Left lobe of liver (tissue), 2 donors: Measurements from ENCODE around the gene FXR2. TPM values are rescaled to one million over a fixed set of nuclear protein-coding genes. Genes with fewer than 3 reads are reported as not detected.
"Not testable (repeated sequence)": the region's sequence is repeated elsewhere in the genome, so short reads cannot be mapped to it uniquely, and the experiment has no call there.

Source experiments
- ATAC-seq: fragments of 200-7000 bp; cut with Tn5 transposase; one replicate; pipeline ENCODE4 v1.9.1; 2020; ENCODE audit warnings: mild to moderate bottlenecking, moderate library complexity
- DNase-seq: peaks from one replicate; pipeline ENCODE4 v3.0.0-alpha.2; 2020; ENCODE audit warnings: low spot score
- total RNA-seq: library from RNA; stranded (reverse); gene quantifications from one replicate; pipeline ENCODE4 v1.2.1, GENCODE V29; 2021
- donor health status: DM: no; HTN: no; CAD: no; lungs with moderate emphysema.
- donor health status: DM: no; HTN: yes; CAD: no.

The FXR2 gene
- total RNA-seq, 1 donor from 2014 or later, result 19.0 TPM

DNA sequence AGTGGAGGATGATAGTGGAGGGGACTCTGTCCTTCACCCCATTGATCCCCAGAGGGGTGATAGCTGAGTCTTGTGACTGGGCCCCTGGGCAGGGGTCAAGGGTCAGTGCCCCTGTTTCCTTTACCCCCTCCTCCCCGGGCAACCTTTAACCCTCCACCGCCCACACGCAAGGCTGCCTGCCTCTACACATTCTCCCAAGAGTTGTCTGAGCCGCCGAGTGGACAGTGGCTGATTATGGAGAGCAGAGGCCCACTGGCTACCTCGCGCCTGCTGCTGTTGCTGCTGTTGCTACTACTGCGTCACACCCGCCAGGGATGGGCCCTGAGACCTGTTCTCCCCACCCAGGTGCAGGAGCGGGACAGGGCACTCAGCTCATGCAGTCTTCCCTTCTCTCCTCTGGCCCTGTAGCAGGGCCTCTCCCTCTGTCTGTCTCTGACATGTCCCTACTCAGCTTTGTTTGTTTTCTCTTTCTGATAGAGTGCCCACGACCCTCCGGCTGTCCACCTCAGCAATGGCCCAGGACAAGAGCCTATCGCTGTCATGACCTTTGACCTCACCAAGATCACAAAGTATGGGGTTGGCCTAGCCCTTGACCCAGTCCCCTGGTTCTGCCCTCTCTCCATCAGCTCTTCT, 15.4 kb upstream of the FXR2 start, which contains the start of gene SHBG:
TSS of gene SHBG (plus strand) at position 197 of the 633 bp plus-strand sequence. CDS start at position 235, 38 bp downstream.
- DNase-seq, result no peak
- ATAC-seq, result no peak

DNA sequence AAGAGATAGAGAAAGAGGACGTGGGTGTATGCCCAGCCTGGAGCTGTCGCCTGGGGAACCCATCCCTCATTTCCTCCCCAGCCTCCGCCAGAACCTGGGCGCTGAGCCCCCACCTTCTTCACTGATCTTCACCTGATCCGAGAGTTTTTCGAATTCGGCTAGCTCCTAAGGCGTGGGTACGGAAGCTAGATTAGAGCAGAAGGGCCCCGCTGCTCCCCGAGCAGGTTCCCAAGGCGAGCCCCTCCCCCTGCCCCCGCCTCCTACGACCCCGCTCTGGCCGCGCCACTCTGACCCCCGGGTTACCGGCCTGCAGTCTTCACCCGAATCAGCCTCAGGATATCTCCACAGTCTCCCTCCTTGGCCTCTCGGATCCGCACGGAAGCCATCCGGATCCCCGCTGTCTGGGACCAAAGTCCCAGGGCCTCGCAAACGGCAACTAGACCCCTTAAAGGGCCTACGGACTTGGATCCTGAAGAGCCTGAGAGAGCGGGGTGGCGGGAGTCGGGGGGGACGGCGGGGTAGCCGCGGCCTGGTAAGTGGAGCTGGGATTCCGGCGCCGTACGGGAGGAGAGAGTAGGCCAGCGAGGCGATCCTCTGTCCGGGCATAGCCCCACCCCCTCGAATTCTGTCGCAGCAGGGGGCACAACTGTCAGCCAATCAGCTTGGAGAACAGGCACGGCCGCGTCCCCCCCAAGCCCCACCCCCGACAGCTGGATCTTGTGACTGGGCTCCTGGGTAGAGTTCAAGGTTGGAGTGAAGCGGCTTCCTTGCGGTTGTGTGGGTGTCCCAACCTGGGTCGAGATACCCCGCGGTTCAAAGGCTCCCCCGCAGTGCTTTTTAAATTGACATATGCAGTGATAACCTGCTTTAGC, 12.8 kb upstream of the FXR2 start, which contains the start of gene SAT2:
TSS of gene SAT2 (minus strand) at position 572 of the 872 bp plus-strand sequence. CDS start at position 386, 186 bp downstream.
- peak; percentile 97 for DNase-seq
- peak; percentile 84 for ATAC-seq

DNA sequence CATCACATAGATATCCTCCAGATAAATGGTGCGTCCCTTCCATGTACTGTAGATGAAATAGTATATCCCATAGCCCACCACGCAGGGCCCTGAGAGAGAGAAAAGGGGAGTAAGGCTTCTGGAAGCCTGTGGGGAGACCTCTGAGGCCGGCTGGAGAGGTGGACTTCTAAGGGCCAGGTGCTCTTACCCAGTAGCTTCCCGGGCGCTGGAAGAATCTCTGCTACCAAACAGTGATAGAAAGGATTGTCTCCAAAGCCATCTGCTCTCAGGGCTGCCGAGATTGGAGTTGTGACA, 12.2 kb upstream of the FXR2 start:
- DNase-seq (no peak), ATAC-seq (no peak)

DNA sequence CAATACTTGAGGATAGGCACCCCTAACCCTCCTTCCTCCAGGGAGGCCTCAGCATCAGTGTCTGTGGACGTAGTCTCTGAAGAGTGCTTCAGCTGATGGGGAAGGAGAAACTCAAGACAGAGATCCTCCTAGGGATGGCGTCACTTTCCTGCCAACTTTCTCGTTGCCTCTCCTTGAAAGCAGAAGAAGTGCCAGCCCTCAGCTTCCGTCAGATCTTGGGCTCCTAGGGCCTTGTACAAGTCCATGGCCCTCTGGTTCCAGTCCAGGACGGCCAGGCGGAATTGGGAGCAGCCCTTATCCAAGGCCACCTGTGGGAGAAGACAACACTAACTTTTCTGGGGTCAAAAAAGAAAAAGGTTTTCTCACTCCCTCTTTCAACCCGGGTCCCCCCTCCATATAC, 11.6 kb upstream of the FXR2 start:
- DNase-seq, result no peak
- ATAC-seq, result peak; percentile 6

DNA sequence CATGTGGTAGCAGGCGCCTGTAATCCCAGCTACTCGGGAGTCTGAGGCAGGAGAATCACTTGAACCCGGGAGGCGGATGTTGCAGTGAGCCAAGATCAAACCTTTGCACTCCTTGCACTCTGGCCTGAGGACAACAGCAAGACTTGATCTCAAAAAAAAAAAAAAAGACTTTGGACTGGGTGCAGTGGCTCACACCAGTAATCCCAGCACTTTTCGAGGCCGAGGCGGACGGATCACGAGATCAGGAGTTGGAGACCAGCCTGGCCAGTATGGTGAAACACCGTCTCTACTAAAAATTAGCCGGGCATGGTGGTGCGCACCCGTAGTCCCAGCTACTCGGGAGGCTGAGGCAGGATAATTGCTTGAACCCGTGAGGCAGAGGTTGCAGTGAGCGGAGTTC, 11.1 kb upstream of the FXR2 start:
- ATAC-seq, result not testable (repeated sequence)
- peak; percentile 67 for DNase-seq

DNA sequence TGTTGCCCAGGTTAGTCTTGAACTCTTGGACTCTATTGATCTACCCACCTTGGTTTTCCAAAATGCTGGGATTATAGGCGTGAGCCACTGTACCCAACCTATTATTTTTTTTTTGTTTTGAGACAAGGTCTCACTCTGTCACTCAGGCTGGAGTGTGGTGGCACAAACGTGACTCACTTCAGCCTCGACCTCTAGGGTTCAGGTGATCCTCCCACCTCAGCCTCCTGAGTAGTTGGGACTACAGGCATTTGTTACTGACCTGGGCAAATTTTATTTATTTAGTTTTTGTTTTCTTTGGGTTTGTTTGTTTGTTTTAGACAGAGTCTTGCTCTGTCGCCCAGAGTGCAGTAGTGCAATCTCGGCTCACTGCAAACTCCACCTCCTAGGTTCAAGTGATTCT, 9.0 kb upstream of the FXR2 start:
- ATAC-seq (peak; percentile 3), DNase-seq (no peak)

DNA sequence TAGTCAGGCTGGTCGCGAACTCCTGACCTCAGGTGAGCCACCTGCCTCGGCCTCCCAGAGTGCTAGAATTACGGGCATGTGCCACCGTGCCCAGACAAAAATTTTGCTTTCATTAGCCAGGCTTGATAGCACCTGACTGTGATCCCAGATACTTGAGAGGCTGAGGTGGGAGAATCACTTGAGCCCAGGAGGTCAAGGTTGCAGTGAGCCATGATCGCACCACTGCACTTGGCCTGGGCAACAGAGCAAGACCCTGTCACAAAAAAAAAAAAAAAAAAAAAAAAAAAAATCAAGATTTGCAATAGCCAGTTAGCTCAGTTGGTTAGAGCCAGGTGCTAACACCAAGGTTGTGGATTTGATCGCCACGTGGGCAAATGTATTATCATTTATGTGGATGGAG, 6.1 kb upstream of the FXR2 start:
- no peak for ATAC-seq
- no peak for DNase-seq

DNA sequence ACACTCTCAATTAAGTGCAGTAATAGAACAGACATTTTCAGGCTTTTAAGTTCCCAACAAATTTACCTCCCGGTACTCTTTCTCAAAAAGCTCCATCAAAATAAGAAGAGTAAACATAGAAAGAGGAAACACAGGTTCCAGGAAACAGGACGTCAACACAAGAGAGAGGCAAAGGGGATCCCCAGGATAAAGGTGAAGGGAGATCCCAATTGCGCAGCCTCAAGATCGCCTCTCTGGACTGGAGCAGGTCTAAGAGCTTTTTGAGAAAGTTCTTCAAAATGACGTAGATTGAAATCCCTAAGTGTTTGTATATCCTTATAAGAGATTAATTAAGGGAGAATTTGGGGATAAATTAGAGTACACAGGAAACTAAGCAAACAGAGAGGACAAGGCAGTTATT, 3.9 kb upstream of the FXR2 start:
- no peak for ATAC-seq
- no peak for DNase-seq

DNA sequence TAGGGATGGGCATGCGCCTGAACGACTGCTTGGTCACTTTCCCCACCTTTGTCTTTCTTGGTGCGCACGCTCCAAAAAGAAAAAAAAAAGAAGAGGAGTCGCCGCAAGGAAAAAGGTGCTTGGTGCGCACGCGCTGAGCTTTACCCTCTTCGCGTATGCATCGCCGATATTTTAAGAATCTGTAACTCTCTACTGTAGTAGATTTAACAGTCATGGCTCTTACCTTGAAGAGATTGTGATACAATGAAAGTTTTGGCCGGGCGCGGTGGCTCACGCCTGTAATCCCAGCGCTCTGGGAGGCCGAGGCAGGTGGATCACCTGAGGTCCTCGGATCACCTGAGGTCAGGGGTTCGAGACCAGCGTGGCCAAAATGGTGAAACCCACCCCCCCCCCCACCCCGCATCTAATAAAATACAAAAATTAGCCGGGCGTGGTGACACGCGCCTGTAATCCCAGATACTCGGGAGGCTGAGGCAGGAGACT, 609 bp upstream of the FXR2 start:
- DNase-seq (no peak), ATAC-seq (no peak)

DNA sequence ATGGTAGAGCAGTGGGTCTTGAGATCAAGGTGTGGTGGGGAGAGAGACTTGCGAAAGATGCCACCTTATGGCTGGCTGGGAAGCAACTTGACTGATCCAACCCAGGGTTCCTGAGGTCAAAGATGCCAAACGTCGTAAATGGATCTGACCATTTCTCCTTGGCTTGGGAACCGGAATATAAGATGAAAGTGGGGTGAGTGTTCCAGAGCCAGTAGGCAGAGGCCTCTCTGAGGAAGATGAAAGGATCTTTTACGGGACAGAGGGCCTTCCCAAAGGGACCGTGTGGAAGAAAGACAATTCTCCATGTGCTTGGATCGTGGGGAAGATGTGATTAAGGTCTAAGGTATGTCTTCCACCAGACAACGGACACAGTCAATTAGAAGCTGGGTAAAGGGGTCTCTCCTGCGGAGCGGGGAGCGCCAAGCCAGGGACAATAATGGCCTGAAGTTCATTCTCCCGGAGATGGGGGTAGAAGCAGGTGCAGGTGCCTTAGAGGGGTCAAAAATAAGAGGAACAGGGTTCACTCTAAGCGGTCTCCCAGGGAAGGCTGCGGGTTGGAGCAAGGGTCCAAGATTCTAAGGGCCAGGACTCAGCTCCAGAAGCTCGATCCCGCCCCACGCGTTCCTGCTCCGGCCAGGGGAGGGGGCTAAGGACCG, 800 bp downstream of the FXR2 start:
- ATAC-seq (no peak), DNase-seq (no peak)

DNA sequence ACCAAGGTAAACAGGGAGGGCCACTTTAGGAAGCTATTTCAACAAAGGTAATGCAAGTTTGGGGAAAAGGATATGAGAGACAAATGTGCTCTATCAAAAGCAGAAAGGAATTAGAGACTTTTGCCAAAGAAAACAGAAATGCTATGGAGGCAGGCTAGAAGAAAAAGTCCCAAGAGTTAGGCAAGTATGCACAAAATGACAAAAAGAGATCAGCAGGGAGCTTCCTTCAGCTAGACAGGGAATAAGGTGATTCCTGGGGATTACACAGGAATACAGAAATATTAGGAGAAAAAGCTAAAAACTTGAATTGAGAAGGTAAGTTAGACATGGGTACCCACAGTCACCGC, 2.4 kb downstream of the FXR2 start:
- no peak for DNase-seq

DNA sequence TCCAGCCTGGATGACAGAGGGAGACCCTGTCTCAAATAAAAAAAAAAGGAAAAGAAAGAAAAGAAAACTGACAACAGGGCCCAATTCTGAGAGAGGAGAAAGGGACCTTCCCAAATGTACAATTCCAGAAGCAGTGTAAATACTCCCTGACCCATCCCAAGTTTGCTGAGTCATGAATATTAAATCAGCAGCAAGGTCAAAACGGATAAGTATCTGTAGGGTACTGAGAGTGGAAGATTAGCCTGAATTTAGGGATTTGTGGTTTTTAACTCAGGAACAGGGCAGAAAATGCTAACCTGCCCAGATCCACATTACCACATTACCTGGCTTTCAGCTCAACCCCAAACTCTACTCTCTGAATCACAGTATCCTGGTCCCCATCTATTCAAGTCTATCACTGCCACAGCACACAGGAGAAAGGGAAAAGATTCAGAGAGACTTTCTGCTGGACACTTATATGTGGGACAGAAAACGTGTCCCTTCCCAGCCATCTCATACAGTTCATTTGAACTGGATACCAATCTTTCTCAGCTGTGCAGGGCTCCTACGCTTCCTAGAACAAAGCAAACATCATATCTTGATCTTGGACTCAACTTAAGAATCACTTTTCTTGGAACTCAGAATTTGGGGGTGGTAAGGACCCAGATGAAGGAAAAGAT, 2.9 kb downstream of the FXR2 start:
- ATAC-seq, result no peak
- DNase-seq, result no peak

More for the DNA sequence above, 2.4 kb downstream of the FXR2 start:
- ATAC-seq, result no peak

DNA sequence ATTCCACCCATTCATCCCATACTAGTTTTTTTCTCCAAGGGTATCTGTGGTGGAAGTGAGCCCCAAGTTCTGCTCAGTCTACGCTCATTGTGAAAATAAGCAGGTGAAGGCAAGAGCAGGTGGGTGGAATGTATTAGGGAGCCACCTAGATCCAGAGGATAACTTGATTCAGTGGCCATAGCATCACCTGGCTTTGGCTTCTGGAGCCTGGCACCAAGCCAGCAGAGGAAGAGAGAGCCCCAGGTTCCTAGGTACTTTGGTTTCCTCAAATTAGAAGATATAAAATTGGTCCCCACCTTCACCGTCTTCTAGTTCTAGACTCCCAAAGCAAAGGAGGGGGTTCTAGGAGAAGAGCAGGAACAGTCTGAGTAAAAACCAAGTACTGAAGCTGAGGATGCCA, 4.1 kb downstream of the FXR2 start:
- ATAC-seq (no peak), DNase-seq (no peak)

DNA sequence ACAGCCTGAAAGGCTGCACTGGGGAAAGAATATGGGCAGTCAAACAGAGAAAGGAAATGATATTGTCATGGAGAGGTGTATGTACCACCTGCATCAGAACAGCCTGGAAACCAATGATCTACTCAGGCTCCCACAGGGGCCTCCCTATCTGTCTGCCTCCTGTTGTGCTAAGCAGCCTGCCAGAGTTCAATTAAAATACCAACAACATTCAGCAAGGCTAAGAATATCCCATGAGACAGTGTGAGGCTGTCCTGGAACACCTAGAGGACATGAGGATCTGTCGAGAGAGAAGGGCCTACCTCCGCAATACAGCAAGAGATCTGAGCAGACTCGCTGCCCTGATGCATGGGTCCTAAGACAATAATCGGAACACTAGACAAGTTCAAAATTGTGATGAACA, 8.4 kb downstream of the FXR2 start:
- ATAC-seq, result no peak
- DNase-seq, result no peak

DNA sequence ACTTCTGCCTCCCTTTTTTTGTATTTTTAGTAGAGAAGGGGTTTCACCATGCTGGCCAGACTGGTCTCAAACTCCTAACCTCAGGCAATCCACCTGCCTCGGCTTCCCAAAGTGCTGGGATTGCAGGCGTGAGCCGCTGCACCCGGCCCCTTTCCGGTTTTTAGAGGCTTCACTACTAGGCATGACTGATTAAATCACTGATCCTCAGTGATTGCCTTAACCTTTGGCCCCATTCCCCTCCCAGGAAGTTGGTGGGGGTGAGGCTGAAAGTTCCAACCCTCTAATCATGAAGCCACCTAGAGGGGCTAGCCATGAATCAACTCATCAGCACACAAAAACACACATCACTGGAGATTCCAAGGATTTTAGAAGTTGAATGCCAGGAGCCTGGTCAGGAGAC, 17.1 kb downstream of the FXR2 start:
- not testable (repeated sequence) for DNase-seq, ATAC-seq

DNA sequence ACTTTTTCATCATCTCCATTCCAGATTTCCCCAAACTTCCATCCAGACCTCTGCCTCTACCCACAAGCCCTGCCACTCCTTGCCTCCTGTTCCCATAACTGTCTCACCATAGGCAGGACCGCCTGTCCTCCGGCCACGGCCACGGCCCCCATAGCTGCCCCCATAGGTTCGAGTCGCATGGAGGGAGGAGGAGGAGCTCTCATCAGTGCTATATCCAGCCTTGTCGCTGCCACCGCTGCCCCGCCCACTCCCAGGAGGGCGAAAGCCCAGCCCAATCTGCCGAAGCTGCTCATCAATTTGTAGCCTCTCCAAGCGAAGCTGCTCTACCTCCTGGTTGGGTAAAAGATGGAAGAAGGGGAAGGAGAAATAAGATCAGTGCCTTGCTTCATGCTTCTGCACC, 21.4 kb downstream of the FXR2 start:
- ATAC-seq, result no peak
- DNase-seq, result no peak

DNA sequence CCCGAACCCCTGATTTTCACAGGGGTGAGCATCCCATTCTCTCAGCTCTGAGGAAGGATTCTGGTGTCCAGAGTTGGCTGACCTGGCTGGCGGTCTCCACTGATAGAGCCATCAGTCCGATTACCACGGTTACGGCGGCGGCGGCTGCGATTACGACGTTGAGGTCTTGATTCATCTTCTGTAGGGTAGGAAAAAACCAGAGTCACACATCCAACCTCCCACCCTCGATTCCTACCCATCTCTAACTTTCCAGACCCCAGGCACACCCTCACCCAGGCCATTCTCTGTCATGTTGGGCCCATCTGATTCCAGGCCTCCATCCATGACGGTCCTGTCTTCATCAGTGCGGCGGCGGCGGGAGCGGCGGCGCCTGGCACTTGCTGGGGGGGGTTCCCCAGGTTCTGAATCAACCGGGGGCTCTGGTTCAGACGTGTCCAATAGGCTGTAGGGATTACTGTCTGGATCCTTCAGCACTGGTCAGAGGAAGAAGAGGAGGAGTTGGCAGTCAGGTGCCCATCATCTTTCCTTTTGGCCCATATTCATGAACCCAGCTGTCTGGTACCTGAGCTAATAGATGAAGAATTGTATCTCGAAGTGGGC, 22.2 kb downstream of the FXR2 start:
- no peak for DNase-seq

DNA sequence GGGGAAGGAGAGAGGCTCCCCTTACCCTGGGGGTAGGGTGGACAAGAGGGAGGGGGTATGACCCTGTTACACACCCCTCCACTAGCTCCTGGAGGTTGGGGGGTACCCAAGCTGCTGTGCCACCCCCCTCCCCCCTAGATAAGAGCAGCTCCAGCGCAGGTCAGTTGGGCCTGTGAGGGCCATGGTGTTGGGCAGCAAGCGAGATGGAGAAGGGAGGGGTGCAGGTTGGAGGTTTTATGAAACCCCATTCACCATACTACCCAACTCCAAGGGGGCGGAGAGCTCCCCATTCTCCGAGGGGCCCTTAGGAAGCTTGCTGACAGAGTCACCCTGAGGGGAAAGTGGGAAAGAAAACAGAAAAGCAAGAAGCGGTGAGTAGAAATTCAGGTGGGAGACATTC, 23.1 kb downstream of the FXR2 start:
- DNase-seq (no peak), ATAC-seq (no peak)

More for the DNA sequence above, 22.2 kb downstream of the FXR2 start:
- no peak for ATAC-seq

DNA sequence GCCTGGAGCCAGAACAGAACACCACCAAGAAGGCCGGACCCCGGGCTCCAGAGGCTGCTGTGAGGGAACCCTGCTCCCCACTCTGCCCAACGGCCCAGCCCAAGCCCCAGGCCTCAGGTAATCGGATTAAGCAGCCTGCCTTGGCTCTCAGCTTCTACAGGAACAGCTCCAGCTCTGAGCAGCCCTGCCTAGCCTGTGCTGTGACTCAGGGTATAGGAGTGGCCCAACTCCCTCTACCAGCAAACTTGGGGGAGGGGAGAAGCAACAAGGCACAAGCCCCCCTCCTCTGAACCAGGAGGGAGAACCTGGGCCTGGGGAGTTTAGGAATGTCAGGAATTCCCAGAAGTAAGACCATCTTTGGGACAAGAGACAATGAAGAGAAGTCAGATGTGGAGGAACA, 24.0 kb downstream of the FXR2 start:
- DNase-seq (no peak), ATAC-seq (no peak)

DNA sequence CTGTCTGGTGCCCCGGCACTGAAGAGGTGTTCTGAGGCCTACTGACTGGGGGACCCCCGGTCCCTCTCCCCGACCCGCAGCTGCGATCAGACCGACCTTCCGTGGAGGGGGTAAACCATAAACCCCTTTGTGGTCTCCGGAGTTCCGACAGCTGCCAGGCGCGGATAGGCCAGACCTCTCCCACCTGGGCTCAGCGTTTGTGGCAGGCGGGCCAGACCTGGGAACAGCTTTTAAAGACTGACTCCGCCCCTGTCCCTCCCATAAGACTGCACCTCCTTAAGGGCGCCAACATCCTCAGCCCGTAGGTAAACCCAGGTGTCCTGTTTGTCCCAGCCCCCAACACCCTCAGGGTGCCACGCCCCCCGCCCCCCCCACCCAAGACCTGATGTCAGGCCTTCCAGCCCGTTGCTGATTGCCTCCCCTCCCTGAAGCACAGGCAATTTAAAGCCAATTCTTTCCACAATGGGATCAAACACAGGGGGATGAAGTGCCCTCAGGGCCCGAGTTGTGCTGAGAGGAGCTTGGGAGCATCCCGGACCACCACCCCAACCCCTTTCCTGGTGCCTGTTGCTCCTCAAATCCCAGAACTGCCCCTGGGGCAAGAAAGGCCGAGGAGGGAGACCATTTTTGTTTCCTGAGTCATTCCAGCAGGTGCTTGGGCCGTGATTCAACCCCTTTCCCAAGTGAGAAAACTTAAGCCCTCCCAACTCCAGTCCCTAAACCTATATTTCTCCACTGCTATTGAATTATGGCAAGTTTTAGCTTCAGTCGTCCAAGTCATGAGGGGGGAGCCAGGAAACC, 24.6 kb downstream of the FXR2 start, which contains the start of gene SOX15:
TSS of gene SOX15 (minus strand) at position 204 of the 801 bp plus-strand sequence. CDS start 418 bp downstream, outside the sequence.
- DNase-seq, result no peak
- ATAC-seq, result peak; percentile 5
